Activated effector memory CD4-positive, alpha-beta T cell treated with Interleukin-2 at 50 U/mL for 16 hours (primary cell): ENCODE results near the gene KCNIP4.

Experiments used
- DNase-seq: peaks from one replicate; pipeline ENCODE4 v3.0.0-alpha.2; 2020

The KCNIP4 gene

GRCh38 chr4:21544955-21545354 lies 403.6 kb downstream of the KCNIP4 start:
- no peak for DNase-seq

GRCh38 chr4:21544415-21544814 lies 404.2 kb downstream of the KCNIP4 start:
- no peak for DNase-seq

- no peak for DNase-seq
Observed at GRCh38 chr4:21543514-21543913, 405.1 kb downstream of the KCNIP4 start.

DNA sequence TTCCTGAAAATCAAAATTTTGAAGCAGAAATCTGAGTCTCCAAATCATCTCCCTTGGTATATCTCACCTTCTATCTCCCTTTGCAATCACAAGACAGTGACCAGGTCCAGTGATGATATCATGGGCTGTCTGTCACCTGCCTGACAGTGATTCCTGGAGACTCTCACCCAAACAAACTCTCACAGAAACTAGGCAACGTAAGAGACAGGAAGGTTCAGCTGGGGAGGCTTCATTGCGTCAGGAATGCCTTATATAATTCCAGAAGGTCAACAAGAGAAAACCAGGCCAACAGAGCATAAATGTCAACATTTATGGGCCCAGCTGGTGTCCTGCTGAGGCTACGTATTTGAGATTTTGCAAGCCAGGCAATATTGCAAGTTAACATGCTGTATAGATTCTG lies 412.7 kb downstream of the KCNIP4 start:
- no peak for DNase-seq

DNA sequence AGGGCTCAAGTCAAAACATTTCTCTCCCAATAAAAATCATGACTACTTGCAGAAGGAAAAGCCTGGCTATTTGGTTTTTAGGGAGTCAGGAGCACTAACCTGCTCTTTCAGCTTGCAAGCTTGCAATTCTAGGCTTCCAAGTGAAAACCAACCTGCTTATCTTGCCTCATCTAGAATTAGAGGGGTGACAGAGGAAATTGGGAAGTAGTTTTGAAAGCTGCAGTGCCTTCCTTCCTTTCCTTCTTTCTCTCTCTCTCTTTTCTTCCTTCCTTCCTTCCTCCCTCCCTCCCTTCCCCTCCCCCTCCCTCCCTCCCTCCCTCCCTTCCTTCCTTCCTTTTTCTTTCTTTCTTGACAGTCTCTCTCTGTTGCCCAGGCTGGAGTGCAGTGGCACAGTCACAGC lies 417.5 kb downstream of the KCNIP4 start:
- no peak for DNase-seq

- no peak for DNase-seq
Observed at GRCh38 chr4:21529214-21529613, 419.4 kb downstream of the KCNIP4 start.

DNA sequence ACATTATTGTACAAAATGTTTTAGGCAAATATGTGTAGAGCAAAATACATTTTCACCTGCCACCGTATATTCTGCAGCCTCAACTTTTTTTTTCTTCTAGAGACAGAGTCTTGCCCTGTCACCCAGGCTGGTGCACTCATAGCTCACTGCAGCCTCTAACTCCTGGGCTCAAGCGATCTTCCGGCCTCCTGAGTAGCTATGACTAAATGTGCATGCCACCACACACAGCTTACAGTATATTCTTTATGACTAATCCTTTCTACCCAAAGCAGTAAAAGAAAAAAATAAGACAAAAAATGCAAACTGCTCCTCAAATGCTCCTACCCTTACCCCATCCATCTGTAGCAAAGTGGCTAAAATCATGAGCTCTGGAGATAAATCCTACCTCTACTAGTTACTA lies 426.3 kb downstream of the KCNIP4 start:
- no peak for DNase-seq

GRCh38 chr4:21517126-21517859 lies 431.3 kb downstream of the KCNIP4 start:
- DNase-seq, result no peak

GRCh38 chr4:21514022-21514694 lies 434.4 kb downstream of the KCNIP4 start:
- DNase-seq, result no peak

- no peak for DNase-seq
Observed at GRCh38 chr4:21512353-21512752, 436.2 kb downstream of the KCNIP4 start.

DNA sequence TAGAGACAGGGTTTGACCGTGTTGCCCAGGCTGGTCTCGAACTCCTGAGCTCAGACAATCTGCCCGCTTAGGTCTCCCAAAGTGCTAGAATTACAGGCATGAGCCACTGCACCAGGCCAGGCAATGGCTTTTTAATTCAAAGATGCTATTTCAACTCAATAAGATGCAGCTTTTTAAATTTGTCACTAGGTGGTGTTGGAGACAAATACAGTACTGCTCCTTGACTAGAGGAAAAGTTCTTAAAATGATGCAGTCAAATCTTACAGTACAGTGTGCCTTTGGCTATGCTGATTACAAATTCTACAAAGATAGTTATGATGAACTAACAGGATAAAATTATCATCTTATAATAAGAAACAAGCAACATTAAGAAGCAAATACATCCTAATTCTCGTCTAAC lies 441.1 kb downstream of the KCNIP4 start:
- DNase-seq, result no peak

DNA sequence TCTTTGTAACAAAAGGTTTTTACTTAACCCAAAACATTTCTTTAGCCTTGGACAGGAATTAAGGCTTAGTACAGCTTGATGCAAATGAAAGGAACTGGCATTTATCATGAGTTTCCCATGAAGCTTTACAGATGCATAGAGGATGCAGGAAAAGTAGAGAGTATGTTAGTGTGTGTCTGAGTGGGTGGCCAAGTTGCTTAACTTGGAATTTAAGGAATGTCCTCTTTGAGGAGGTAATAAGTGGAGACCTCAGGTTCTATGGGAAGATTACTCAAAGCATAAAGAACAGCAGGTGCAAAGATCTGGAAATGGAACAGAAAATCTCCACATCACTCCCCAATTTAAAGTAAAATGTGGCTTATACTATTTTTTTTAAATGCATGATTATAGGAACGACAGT lies 457.9 kb downstream of the KCNIP4 start:
- DNase-seq, result no peak

DNA sequence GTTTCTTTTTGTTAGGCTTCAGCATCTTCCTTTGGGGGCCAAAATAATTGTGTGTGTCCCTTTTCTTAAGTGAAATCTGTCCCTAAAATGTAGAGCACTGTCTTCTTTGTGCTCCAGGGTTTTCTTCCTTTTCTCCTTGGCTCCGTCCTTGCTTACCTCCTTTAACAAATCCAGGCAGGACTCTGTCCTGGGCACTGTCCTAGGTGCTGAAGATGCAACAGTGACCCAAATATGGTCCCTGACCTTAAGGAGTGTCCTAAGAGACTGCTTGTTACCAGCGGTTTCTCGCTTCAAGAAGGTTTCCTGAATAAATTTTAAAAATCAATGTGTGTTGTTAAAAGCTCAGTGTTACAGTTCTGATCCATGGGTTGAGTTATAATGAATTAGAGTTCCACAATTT lies 471.8 kb downstream of the KCNIP4 start:
- no peak for DNase-seq

- DNase-seq, result no peak
Observed at GRCh38 chr4:21474195-21474594, 474.4 kb downstream of the KCNIP4 start.

- no peak for DNase-seq
Observed at GRCh38 chr4:21470535-21470934, 478.0 kb downstream of the KCNIP4 start.

DNA sequence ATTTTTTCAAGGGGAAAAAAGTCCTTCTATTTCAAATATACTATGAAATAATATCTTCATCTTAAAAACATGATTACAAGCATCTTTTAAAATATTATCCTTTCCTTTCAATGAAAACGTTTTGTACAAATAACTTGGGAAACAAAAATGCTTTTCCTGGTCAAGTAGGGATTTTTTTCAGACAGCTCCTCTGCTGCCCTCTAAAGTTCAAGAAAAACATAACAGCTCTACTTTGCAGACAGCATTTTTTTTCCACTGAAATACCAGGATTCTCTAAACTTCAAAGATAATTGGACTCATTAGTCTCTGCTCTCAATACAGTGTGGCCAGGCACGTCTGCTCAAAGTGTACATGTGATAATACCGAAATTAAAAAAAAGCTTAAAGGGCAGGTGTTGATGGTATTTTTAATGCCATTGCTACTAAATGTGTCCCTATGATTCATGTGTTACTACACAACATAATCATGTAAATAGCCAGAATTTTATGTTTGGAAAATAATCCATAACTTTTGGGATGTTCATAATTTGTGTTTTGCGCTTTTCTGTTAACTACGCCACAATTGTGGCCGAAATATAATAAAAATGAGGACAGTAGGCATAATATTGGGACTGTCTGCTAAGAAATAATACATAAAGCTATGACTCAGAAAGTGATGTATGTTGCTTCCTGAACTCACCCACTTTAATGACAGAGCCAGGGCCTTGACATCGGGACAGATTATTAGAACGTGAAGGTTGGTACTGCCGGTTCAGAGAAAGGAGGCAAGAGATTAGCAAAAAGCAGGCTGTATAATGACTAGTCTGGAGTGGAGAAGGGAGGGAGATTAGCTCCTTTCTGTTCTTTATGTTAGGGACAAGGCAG lies 478.9 kb downstream of the KCNIP4 start:
- no peak for DNase-seq

DNA sequence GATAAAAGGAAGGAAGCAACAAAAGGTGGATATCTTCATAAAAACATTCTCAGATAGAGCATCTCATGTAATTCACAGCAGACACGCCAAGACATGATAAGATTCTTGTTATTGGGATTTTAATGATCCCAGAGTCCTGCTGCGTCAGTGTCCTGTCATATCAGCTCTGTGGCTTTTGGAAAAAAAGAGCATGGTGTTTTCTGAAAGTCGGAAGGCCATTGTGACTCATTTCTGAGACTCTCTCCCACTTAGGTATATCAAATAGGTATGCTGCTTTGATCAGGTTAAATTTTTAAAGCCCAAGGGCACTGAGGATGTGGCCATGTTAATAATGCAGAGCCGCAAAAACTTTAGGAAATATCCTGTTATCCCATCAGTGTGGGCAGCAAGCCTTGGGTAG lies 481.0 kb downstream of the KCNIP4 start:
- DNase-seq, result no peak

DNA sequence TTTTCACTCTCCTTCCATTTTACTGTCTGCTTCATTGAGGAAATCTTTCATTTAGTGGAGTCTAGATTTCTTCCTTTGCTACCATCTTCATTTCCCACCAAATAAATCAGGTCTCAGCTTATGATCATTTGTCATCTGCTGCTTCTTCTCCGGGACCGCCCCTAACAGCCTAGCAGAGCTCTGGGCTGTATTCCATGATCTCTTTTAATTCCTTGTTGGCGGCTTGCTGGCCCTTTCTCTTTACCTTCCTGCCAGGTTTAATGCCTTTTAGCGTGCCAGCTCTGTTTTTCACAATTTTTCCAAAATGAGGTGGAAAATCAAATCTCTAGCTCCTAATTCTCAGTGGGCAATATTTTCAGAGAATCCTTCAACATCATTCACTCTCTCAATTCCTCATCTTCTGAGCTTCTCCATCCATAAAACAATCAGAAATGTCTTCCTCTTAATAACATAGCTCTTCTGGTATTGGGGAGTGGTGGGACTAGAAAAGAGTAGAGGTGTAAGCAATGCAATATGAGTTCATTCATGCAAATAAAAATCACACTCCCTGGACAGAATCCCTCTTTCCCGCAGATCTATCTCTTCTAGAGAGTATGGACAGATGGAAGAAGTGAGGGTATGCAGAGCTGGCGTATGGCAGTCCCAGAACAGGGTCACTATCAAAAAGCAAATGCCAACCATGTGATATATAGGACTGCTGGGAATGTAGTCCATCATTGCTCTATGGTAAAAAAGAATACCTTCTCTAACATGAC lies 491.3 kb downstream of the KCNIP4 start:
- no peak for DNase-seq

DNA sequence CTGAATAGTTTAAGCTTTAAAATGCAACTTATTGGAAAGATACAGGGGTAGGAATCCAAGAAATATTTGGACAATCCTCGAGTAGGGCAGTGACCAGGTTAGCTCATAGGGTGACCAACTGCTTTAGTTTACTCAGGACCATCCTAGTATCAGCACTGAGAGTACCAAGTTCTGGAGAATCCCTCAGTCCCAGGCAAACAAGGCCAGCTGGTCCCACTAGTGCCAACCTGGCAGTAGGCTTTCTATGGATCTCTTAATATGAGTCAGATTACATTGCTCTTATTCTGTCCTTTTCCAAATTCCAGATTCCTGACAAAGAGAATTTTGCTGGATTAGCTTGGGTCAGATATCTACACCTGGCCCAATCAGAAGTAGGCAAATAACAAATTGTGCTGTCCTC lies 493.7 kb downstream of the KCNIP4 start:
- no peak for DNase-seq

- no peak for DNase-seq
Observed at GRCh38 chr4:21454201-21454600, 494.4 kb downstream of the KCNIP4 start.

- DNase-seq, result no peak
Observed at GRCh38 chr4:21452931-21453330, 495.6 kb downstream of the KCNIP4 start.

DNA sequence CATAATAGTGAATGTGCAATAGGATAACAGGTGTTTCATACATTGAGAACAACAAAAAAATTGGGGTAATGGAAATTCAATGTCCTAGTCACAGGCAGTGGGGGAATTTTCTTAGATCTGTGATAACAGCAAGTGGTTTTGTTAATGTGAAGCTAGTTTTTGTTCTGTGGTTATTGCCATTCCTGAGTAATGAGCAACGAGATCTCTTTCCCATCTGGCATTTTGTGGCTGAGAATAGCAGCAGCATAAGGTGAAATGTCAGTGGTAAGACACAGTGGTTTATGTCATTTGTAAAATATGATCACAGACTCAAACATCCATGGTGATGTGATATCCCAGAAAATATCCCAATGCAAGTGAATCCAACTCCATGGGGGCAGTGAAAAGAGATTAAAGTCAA lies 497.5 kb downstream of the KCNIP4 start:
- no peak for DNase-seq

DNA sequence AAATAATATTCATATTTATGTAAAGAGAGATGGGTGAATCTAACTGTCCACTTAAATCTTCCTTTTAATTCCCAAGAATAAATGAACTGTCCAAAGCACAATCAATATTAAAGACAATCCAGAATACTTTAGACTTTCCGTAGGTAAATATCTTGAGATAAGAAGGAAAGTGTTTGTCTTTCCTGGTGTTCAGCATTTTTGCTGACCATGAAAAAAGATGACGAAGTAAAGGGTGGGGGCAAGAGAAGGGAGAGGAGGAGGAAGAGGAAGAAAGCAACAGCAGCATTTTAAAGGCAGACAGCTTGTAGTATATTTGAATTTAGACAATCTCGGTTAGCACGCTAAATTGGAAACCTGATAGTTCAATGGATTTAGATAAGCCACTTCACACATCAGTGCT lies 498.2 kb downstream of the KCNIP4 start:
- no peak for DNase-seq
